HS-5 (cell line): ENCODE measurements around the gene EIF4E1B.

ENCODE experiments used
- DNase-seq: peaks from one replicate; pipeline ENCODE4 v3.0.0-alpha.2; 2012; ENCODE audit warnings: low read depth

Gene EIF4E1B

GRCh38 chr5:176665517-176665916 is 35.0 kb downstream of the EIF4E1B start:
- no peak for DNase-seq

GRCh38 chr5:176667637-176668036 is 37.2 kb downstream of the EIF4E1B start:
- DNase-seq = no peak

GRCh38 chr5:176670449-176670848 is 40.0 kb downstream of the EIF4E1B start:
- no peak for DNase-seq

GRCh38 chr5:176671399-176671798 is 40.9 kb downstream of the EIF4E1B start:
- DNase-seq = no peak

- no peak for DNase-seq
Observed at GRCh38 chr5:176671890-176672747, 41.6 kb downstream of the EIF4E1B start.

- DNase-seq = no peak
Observed at GRCh38 chr5:176673651-176674583, 43.4 kb downstream of the EIF4E1B start.

- no peak for DNase-seq
Observed at GRCh38 chr5:176674799-176675198, 44.3 kb downstream of the EIF4E1B start.

GRCh38 chr5:176675676-176676360 is 45.3 kb downstream of the EIF4E1B start:
- no peak for DNase-seq

GRCh38 chr5:176676361-176676824 is 45.9 kb downstream of the EIF4E1B start:
- DNase-seq = peak; percentile 61

GRCh38 chr5:176677209-176677939 is 46.9 kb downstream of the EIF4E1B start:
- no peak for DNase-seq

- DNase-seq = no peak
Observed at GRCh38 chr5:176678584-176678983, 48.1 kb downstream of the EIF4E1B start.

- DNase-seq = no peak
Observed at GRCh38 chr5:176679365-176680225, 49.1 kb downstream of the EIF4E1B start.

GRCh38 chr5:176680226-176680563 is 49.7 kb downstream of the EIF4E1B start:
- DNase-seq = no peak

GRCh38 chr5:176682016-176682531 is 51.6 kb downstream of the EIF4E1B start:
- no peak for DNase-seq

GRCh38 chr5:176685010-176685409 is 54.5 kb downstream of the EIF4E1B start:
- DNase-seq = no peak

GRCh38 chr5:176687247-176687646 is 56.8 kb downstream of the EIF4E1B start:
- DNase-seq = no peak

GRCh38 chr5:176687881-176688280 is 57.4 kb downstream of the EIF4E1B start:
- no peak for DNase-seq

- no peak for DNase-seq
Observed at GRCh38 chr5:176690911-176691310, 60.4 kb downstream of the EIF4E1B start.

GRCh38 chr5:176691524-176691923 is 61.0 kb downstream of the EIF4E1B start:
- DNase-seq = no peak

GRCh38 chr5:176692326-176692725 is 61.9 kb downstream of the EIF4E1B start:
- DNase-seq = no peak
